ENCODE data around the gene FFAR3. TPM values are rescaled to one million over a fixed set of nuclear protein-coding genes. Genes with fewer than 3 reads are reported as not detected.

The FFAR3 gene
- total and polyA plus RNA-seq, 2 of the 13 experiments (the other 11 are each of a cell fraction or from before 2014, with no cell fraction given), result not detected

- TF ChIP-seq GATA4 (IDR thresholded peaks at IDR 0.05; ENCODE audit: borderline replicate concordance, low read depth) (peak; percentile 44; the same call in 1 of the 2 replicates), ZNF3 (CRISPR knock-in tag; IDR thresholded peaks at IDR 0.05) (no peak), HES4 (CRISPR knock-in tag; IDR thresholded peaks at IDR 0.05; ENCODE audit: borderline replicate concordance) (no peak; the same call in 1 of the 2 replicates), ZNF317 (CRISPR knock-in tag; IDR thresholded peaks at IDR 0.05) (0 out of 2 replicates have a peak, but pooled peaks have one; percentile 15), SKIL (CRISPR knock-in tag; IDR thresholded peaks at IDR 0.05; ENCODE audit: borderline replicate concordance) (peak; percentile 76; the same call in 1 of the 2 replicates), NBN (conservative IDR thresholded peaks at IDR 0.05) (no peak), DPF2 (CRISPR knock-in tag; IDR thresholded peaks at IDR 0.05; ENCODE audit: borderline replicate concordance, low read depth) (0 out of 2 replicates have a peak, but pooled peaks have one; percentile 43), NR2C2 (CRISPR knock-in tag; IDR thresholded peaks at IDR 0.05; ENCODE audit: borderline replicate concordance) (peak; percentile 67; the same call in 1 of the 2 replicates), PHF20 (CRISPR knock-in tag; IDR thresholded peaks at IDR 0.05) (no peak), KLF11 (CRISPR knock-in tag; IDR thresholded peaks at IDR 0.05) (no peak), ZNF816 (CRISPR knock-in tag; IDR thresholded peaks at IDR 0.05; ENCODE audit: borderline replicate concordance) (no peak), ZNF547 (CRISPR knock-in tag; IDR thresholded peaks at IDR 0.05) (no peak), DNMT3B (CRISPR knock-in tag; conservative IDR thresholded peaks at IDR 0.05) (no peak), YEATS4 (CRISPR knock-in tag; IDR thresholded peaks at IDR 0.05; ENCODE audit: borderline replicate concordance) (no peak; the same call in 1 of the 2 replicates), RXRA (CRISPR knock-in tag; IDR thresholded peaks at IDR 0.05) (peak; percentile 97), CHCHD3 (CRISPR knock-in tag; IDR thresholded peaks at IDR 0.05) (no peak), ZSCAN31 (CRISPR knock-in tag; IDR thresholded peaks at IDR 0.05; ENCODE audit: low read depth) (no peak), ZNF556 (CRISPR knock-in tag; IDR thresholded peaks at IDR 0.05; ENCODE audit: borderline replicate concordance) (peak; percentile 68; the same call in 1 of the 2 replicates), ATF7-NPFF (CRISPR knock-in tag; IDR thresholded peaks at IDR 0.05; ENCODE audit: low read depth) (0 out of 2 replicates have a peak, but pooled peaks have one; percentile 20), MAX (IDR thresholded peaks at IDR 0.05) (peak; percentile 29; the same call in 1 of the 2 replicates), GPN1 (CRISPR knock-in tag; IDR thresholded peaks at IDR 0.05; ENCODE audit: borderline replicate concordance) (no peak), ZKSCAN8 (CRISPR knock-in tag; IDR thresholded peaks at IDR 0.05; ENCODE audit: borderline replicate concordance) (no peak), ZFX (CRISPR knock-in tag; IDR thresholded peaks at IDR 0.05; ENCODE audit: low read depth) (peak; percentile 49; the same call in 1 of the 2 replicates), NONO (IDR thresholded peaks at IDR 0.05) (no peak), NONO (CRISPR knock-in tag; conservative IDR thresholded peaks at IDR 0.05) (no peak), NCOA2 (CRISPR knock-in tag; IDR thresholded peaks at IDR 0.05) (peak; percentile 89), KDM5B (CRISPR knock-in tag; IDR thresholded peaks at IDR 0.05; ENCODE audit: borderline replicate concordance) (0 out of 2 replicates have a peak, but pooled peaks have one; percentile 36), NR2F6 (IDR thresholded peaks at IDR 0.05) (peak; percentile 72), NR2F6 (CRISPR knock-in tag; IDR thresholded peaks at IDR 0.05) (peak; percentile 74)
Measured at GRCh38 chr19:35309481-35310279, 48.6 kb upstream of the FFAR3 start (continued).
